GM10248 (cell line): ENCODE data around the gene CA5A.
A peak's percentile ranks its signal among the peaks of the same experiment; 100 is the strongest.
"Not testable (repeated sequence)": the region's sequence is repeated elsewhere in the genome, so short reads cannot be mapped to it uniquely, and the experiment has no call there.

ENCODE experiments used
- CTCF ChIA-PET: fragments of 300-600 bp; sonication (Branson Sonifier 250); formaldehyde crosslinking; extraction: SDS; loops from one replicate; lab custom pipeline; 2021; ENCODE audit warnings: antibody characterized with exemption; lab: Yijun Ruan, JAX
- POLR2A ChIA-PET: fragments of 350-650 bp; sonication (Branson Sonifier 250); formaldehyde crosslinking; extraction: SDS; loops from one replicate; lab custom pipeline; 2020; ENCODE audit warnings: antibody characterized with exemption; lab: Yijun Ruan, JAX
- DNase-seq: peaks from one replicate; pipeline ENCODE4 v3.0.0; 2012; ENCODE audit errors: extremely low spot score
- TF ChIP-seq, protein P1 (sequence below): IDR thresholded peaks from 2 replicates; pipeline ENCODE4 v1.5.1; 2012; ENCODE audit warnings: mild to moderate bottlenecking, low read depth; ENCODE audit errors: extremely low read depth, missing control alignments, control extremely low read depth

The CA5A gene

DNA sequence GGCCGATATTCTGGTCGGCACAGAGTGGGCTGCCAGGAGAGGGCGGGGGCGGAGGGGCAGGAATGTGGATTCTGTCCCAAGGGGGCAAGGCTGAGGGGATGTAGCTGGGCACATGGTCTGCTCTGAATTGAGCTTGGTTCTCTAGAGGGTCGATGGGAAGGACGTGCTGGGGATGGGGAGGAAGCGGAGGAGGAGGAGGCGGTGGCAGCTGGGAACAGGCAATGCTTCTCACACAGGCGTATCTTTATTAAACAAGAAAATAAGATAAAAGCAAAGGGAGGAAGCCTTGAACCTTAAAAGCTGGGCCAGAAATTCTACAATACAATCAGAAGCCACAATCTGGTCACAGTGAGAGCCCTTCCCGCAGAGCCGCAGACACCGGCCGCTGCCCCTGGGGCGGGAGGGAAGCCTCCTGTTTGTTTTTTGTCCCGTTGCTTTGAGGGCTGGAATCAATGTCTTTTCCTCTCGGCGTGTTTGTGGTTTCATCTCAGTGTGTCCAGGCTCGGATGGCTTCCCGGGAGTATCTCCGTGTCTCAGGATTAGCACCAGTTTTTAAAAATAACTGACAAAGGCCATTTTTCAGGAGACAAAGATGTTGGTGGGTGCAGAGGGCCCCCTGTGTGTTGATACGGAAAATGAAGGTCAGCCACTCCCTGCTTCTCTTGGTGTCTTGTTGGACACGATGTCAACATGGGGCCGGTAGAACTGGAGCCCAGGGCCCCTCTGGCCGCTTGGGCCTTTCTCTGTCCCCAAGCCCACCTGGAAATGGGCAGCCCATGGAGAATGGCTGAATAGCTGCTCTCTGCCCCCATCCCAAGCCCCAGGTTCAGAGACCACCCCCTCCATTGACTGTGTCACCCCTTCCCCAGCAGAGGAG, 54.8 kb downstream of the CA5A start:
- POLR2A ChIA-PET: no interaction called here
- DNase-seq: no peak
- TF ChIP-seq, protein P1, sequence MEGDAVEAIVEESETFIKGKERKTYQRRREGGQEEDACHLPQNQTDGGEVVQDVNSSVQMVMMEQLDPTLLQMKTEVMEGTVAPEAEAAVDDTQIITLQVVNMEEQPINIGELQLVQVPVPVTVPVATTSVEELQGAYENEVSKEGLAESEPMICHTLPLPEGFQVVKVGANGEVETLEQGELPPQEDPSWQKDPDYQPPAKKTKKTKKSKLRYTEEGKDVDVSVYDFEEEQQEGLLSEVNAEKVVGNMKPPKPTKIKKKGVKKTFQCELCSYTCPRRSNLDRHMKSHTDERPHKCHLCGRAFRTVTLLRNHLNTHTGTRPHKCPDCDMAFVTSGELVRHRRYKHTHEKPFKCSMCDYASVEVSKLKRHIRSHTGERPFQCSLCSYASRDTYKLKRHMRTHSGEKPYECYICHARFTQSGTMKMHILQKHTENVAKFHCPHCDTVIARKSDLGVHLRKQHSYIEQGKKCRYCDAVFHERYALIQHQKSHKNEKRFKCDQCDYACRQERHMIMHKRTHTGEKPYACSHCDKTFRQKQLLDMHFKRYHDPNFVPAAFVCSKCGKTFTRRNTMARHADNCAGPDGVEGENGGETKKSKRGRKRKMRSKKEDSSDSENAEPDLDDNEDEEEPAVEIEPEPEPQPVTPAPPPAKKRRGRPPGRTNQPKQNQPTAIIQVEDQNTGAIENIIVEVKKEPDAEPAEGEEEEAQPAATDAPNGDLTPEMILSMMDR: no peak
- CTCF ChIA-PET: interaction anchor here (1.5 to 3.0 kb wide), 3 partner anchors 10 to 103 kb away, joined by 3 to 13 read pairs (median 9); no protein-coding TSS in a partner anchor

DNA sequence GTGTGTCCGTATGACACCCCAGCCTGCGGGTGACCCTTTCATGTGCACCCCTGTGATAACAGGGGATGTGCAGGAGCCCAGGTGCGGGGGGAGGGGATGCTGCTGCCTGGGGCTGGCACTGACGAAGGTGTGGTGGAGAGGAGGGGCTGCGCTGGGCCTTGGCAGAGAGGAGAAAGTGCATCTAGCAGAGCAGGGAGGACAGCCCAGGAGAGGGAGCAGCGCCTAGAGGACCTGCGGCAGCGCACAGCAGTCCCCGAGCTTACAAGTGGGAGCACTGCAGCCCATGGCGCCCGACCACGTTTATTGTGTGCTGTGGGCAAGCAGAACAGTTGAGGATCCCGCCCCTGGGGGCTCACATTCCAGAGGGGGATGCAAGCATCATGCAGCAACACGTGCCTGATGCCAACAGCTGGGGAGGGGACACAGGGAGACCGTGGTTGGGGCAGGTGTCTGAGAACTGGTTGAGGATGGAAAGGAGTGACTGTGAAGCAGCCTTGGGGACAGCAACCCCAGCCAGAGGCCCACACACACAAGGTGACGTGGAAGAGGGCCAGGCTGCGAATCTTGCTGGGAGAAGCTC, 56.1 kb downstream of the CA5A start:
- POLR2A ChIA-PET: no interaction called here
- no peak for DNase-seq
- CTCF ChIA-PET: interaction anchor here (1.5 to 3.0 kb wide), 2 partner anchors 9 to 22 kb away, joined by 3 to 13 read pairs; no protein-coding TSS in a partner anchor
- TF ChIP-seq, protein P1: no peak

DNA sequence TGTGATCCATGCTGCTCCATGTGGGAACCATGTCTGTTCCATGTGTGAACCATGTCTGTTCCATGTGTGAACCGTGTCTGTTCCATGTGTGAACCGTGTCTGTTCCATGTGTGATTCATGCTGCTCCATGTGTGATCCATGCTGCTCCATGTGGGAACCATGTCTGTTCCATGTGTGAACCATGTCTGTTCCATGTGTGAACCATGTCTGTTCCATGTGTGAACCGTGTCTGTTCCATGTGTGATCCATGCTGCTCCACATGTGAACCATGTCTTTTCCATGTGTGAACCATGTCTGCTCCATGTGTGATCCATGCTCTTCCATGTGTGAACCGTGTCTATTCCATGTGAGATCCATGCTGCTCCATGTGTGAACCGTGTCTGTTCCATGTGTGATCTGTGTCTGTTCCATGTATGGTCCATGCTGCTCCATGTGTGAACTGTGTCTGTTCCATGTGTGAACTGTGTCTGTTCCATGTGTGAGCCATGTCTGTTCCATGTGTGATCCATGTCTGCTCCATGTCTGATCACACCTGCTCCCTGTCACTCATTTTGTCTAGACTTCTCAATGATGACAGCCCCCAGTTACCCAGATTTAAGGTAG, 56.8 kb downstream of the CA5A start:
- CTCF ChIA-PET: interaction anchor here (3.0 kb wide), 1 partner anchor 8 kb away, joined by 13 read pairs; no protein-coding TSS in a partner anchor
- POLR2A ChIA-PET, DNase-seq: not testable (repeated sequence)

DNA sequence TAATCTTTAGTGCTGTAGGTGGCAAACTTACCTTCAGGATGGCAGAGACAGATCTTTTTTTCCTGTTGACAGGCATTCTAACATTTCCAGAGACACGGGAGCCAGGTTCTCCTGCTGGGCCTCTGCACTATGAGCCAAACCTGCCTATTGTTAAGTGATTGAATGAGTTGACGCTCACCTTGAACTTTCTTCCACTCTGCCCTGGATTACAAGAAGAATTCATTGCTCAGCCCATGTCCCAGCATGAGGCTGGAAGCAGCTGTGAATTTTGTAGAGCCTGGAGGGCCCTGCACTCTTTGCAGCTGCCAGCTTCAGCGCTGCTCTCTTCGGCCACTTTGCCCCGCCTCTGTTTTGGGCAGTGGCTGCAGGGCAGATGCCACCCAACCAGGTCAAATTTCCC, 57.6 kb downstream of the CA5A start:
- TF ChIP-seq, protein P1: no peak
- DNase-seq: no peak
- POLR2A ChIA-PET: no interaction called here
- CTCF ChIA-PET: interaction anchor here (0.9 to 4.7 kb wide), 2 partner anchors 8 to 99 kb away, joined by 3 to 50 read pairs; no protein-coding TSS in a partner anchor

DNA sequence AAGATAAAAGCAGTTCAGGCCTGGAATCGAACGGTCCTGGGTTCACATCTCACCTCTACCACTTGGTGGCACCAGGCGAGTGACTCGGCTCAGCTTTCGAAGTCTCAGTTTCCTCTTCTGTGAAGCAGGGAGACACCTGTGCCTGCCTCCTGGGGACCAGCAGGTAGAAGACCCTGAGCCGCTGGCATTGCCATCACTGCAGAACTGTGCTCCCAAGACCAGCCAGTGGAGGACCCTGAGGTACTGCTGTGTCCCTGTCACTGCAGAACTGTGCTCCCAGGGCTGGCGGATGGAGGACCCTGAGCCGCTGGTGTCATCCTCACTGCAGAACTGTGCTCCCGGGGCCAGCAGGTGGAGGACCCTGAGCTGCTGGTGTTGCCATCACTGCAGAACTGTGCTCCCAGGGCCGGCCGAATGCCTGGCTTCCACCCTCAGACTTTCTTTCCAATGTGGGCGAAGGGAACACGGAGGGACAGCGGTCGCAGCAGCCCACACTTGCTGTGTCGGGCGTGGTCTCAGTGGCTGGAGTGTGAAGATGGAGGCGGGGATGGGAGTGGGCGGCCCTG, 58.3 kb downstream of the CA5A start:
- POLR2A ChIA-PET: no interaction called here
- CTCF ChIA-PET: interaction anchor here (0.9 to 4.7 kb wide), 2 partner anchors 9 to 98 kb away, joined by 3 to 50 read pairs; no protein-coding TSS in a partner anchor

DNA sequence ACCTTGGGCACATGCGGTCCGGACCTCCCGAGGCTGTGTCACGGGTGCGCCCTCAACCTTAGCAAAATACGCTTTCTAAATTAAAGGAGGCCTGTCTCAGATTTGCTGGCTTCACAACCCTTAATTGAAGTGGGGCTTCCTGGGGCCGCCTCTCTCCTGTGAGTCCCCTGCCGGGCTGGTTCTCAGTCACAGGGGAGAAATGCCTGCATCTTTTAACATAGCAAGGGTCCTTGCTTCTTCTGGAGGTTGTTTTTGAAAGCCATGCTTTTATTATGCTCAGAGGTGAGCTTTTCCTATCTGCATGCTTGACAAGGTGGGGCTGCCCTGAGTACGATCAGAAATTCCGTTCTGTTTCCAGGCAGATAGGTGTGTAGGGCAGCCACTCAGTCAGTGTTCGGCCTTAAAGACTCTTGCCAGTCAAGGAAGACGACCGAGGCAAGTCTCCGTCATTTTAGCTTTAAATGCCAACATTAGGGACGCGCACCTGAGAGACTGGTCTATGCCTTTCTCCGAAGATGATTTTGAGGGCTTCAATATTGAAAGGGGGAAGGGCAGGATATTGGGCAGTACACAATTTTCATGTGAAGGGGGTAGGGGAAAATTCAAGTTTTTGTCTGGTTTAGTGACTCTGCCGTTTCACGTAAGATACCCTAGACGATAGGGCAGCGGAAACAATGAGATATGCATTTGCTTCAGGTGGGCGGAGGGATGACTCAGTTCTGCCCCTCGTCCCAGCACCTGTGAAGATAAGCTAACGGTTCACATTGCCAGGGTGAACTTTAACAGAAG, 61.5 kb downstream of the CA5A start:
- POLR2A ChIA-PET: interaction anchor here (0.7 to 1.2 kb wide), 2 partner anchors 21 to 96 kb away, joined by 3 read pairs; no protein-coding TSS in a partner anchor
- CTCF ChIA-PET: interaction anchor here (1.0 to 4.7 kb wide), 10 partner anchors 14 to 105 kb away, joined by 3 to 50 read pairs (median 4); no protein-coding TSS in a partner anchor
- DNase-seq: peak; percentile 70
- TF ChIP-seq, protein P1: no peak

More for the DNA sequence above, 58.3 kb downstream of the CA5A start:
- TF ChIP-seq, protein P1: peak; percentile 25
- DNase-seq: no peak

DNA sequence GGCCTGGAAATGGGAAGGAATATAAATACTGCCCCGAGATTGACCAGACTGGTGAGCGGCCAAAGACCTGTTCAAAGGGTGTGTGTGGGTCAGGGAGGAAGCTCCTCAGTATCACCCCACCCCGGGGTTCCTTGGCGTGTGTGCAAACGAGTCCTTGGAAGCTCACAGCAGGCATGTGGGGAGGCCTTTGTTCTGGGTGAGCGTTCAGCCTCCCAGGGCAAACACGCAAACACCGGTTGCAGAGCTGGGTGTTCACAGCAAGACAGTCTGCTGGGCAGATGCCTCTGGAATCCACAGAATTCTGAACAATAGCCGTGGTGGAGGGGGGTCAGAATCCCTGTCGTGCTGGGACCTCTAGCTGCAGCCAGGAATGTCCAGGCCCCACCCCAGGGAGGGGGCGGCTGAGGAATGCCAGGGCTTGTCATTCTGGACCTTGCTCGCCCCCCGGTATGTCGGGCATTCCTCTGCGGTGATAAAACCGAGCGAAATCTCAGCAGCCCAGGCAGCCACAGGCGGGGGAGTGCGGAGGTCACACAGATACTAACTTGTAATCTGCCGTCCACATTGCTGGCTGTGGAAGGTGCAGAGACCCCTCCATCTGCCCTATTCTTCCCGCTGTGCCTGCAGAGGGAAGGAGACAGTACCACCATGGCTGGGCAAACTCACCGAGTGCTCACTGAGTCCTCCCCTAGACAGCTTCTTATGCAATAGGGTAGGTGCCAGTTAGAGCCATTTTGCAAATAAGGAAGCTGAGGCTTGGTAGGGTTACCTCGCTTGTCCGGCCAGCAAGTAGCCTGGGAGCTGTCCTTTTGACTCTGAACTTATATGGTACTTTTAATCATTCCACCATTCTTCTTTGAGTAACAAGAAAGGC, 65.7 kb downstream of the CA5A start:
- POLR2A ChIA-PET: interaction anchor here (1.6 kb wide), 1 partner anchor 92 kb away, joined by 7 read pairs; no protein-coding TSS in a partner anchor

DNA sequence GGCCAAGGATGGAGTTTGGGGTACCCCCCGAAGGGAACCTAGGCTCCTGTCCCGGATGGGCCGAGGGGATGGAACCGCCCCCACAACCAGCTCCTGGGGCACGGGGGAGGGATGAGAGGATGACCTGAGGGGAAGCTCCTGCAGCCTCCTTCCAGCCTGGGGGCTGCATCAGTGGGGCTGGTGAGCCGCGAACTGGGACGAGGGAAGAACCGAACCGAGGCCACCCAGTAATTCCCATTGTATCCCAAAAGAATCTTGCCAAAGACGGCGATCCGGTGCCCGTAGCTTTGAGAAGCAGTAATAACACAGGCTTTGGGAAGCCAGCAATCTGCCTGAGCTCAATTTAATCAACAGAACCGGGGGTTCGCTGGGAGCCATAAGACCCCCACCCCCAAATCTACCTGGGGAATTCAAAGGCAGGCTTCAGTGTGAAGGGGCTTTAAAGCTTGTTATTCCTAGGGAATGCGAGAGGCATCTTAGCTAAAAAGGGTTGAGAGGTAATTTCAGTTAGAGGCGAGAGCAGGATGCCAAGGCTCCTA, 66.4 kb downstream of the CA5A start:
- not testable (repeated sequence) for DNase-seq
- ChIA-PET CTCF (interaction anchor here (0.7 to 14.0 kb wide), 10 partner anchors 19 to 104 kb away, joined by 3 to 239 read pairs (median 8); partner anchors contain the start of gene KLHDC4), POLR2A (interaction anchor here (0.7 to 2.1 kb wide), 9 partner anchors 10 to 865 kb away, joined by 3 to 15 read pairs (median 4); no protein-coding TSS in a partner anchor)

More for the DNA sequence above, 65.7 kb downstream of the CA5A start:
- CTCF ChIA-PET: interaction anchor here (0.7 to 14.0 kb wide), 39 partner anchors 10 to 320 kb away, joined by 3 to 239 read pairs (median 5); partner anchors contain the start of gene KLHDC4
- not testable (repeated sequence) for DNase-seq
